HL-60 (cell line): ENCODE data around the gene RPF1.
A peak's percentile ranks its signal among the peaks of the same experiment; 100 is the strongest.

Experiments
- CTCF ChIP-seq: IDR thresholded peaks from one replicate; pipeline ENCODE4 v1.5.1; 2011; ENCODE audit warnings: low read length, control low read depth, inconsistent platforms; ENCODE audit not compliant: insufficient read depth
- GABPA ChIP-seq: IDR thresholded peaks from 2 replicates; pipeline ENCODE4 v1.6.1; 2012; ENCODE audit warnings: low read depth
- POLR2AphosphoS5 ChIP-seq: IDR thresholded peaks from 2 replicates; pipeline ENCODE4 v1.6.1; 2012; ENCODE audit warnings: low read depth
- REST ChIP-seq: IDR thresholded peaks from 2 replicates; pipeline ENCODE4 v1.6.1; 2012; ENCODE audit warnings: low read depth; ENCODE audit not compliant: insufficient replicate concordance
- SPI1 ChIP-seq: IDR thresholded peaks from 2 replicates; pipeline ENCODE4 v1.6.1; 2012; ENCODE audit warnings: low read depth, mild to moderate bottlenecking, borderline replicate concordance

- TF ChIP-seq CTCF (no peak), GABPA (peak; percentile 99), REST (peak; percentile 71), POLR2AphosphoS5 (peak; percentile 91), SPI1 (peak; percentile 4; the same call in 1 of the 2 replicates)
These were observed at the start of gene RPF1 for GRCh38 chr1:84478876-84479868.
